ENCODE measurements around the gene NTRK2. TPM values are rescaled to one million over a fixed set of nuclear protein-coding genes. Genes with fewer than 3 reads are reported as not detected.

Gene NTRK2
- total RNA-seq, 1 experiment from 2014 or later: not detected

GRCh38 chr9:84845956-84846900 lies 176.7 kb downstream of the NTRK2 start:
- CTCF ChIA-PET: no interaction called here

More at GRCh38 chr9:84845956-84846900, 176.7 kb downstream of the NTRK2 start:
- POLR2A ChIA-PET: no interaction called here
- ATAC-seq (no peak), DNase-seq (ENCODE audit: low read depth, low spot score) (no peak)
- H3K79me2 ChIP-seq (ENCODE audit: insufficient read depth, low read length): no peaks in the 10 kb centered on the region
- H3K4me3 ChIP-seq (replicated peaks in 1 of 2; ENCODE audit: low read depth in 1 of 2, low read length in 2 of 2): no peak overlapping the region
- no peaks in the 10 kb centered on the region for H4K20me1 ChIP-seq (ENCODE audit: insufficient read depth)
- TF ChIP-seq ELF1 (IDR thresholded peaks at IDR 0.05; ENCODE audit: borderline replicate concordance, low read depth) (no peak), JUND (IDR thresholded peaks at IDR 0.05) (no peak), YY1 (IDR thresholded peaks at IDR 0.05; ENCODE audit: extremely low read depth, insufficient replicate concordance, low read depth, low read length) (no peak), FOSL1 (IDR thresholded peaks at IDR 0.05; ENCODE audit: low read depth) (no peak), SRF (IDR thresholded peaks at IDR 0.05; ENCODE audit: low read depth) (no peak), ZNF274 (IDR thresholded peaks at IDR 0.05; ENCODE audit: low read depth, low read length) (no peak), CBX3 (IDR thresholded peaks at IDR 0.05; ENCODE audit: low read depth) (no peak), SP1 (IDR thresholded peaks at IDR 0.05; ENCODE audit: low read depth) (no peak), EGR1 (IDR thresholded peaks at IDR 0.05; ENCODE audit: low read depth) (no peak), EZH2 (IDR thresholded peaks at IDR 0.05) (no peak), POLR2A (IDR thresholded peaks at IDR 0.05; ENCODE audit: borderline replicate concordance, extremely low read depth, insufficient read depth, insufficient read length) (no peak), EZH2phosphoT487 (IDR thresholded peaks at IDR 0.05; ENCODE audit: borderline replicate concordance) (no peak), MAX (IDR thresholded peaks at IDR 0.05) (no peak), CEBPB (IDR thresholded peaks at IDR 0.05; ENCODE audit: low read depth) (no peak), ZBTB33 (IDR thresholded peaks at IDR 0.05; ENCODE audit: extremely low read depth, insufficient replicate concordance, low read length) (no peak)
- BruUV-seq (replicated peaks): no TSS peak
- H3K9me3 ChIP-seq (ENCODE audit: control insufficient read depth in 1 of 2, insufficient read depth in 1 of 2, low read depth in 1 of 2, low read length in 2 of 2): no peaks in the 10 kb centered on the region
- no peaks in the 10 kb centered on the region for H3K4me1 ChIP-seq (ENCODE audit: control insufficient read depth in 1 of 2, insufficient read depth in 2 of 2, low read length in 2 of 2)
- no peak overlapping the region for H3K4me2 ChIP-seq (ENCODE audit: low read length)
- RAD21 ChIA-PET (ENCODE audit: low non-redundant PET in 1 of 2, low total read pairs in 2 of 2, uncharacterized antibody in 2 of 2, unreplicated experiment in 2 of 2): no interaction called here
- no peaks in the 10 kb centered on the region for H3K36me3 ChIP-seq (ENCODE audit: control insufficient read depth in 1 of 2, insufficient read depth in 2 of 2, low read length in 2 of 2)
- no peaks in the 10 kb centered on the region for H3K9me2 ChIP-seq (ENCODE audit: insufficient read depth)
- intact Hi-C loops (cut with micrococcal nuclease): no loop called here
- H3K9ac ChIP-seq (ENCODE audit: low read length): no peak overlapping the region
- H3K27ac ChIP-seq (ENCODE audit: low read depth, low read length): no peak overlapping the region
- H2AFZ ChIP-seq (ENCODE audit: low read depth, low read length, poor library complexity, severe bottlenecking): no peak overlapping the region
- H3K27me3 ChIP-seq (ENCODE audit: insufficient read depth, low read length): no peaks in the 10 kb centered on the region

All from HCT116 (cell line).